NCI-H774 (cell line): ENCODE measurements around the gene RNF217.
A peak's percentile ranks its signal among the peaks of the same experiment; 100 is the strongest.
"Not testable (repeated sequence)": the region's sequence is repeated elsewhere in the genome, so short reads cannot be mapped to it uniquely, and the experiment has no call there.

ENCODE experiments used
- DNase-seq: peaks from one replicate; lab custom pipeline; 2025; lab: John Stamatoyannopoulos, UW

RNF217 gene

GRCh38 chr6:124963831-124964763 lies 1.9 kb downstream of the RNF217 start:
- no peak for DNase-seq

GRCh38 chr6:124964764-124965105 lies 2.5 kb downstream of the RNF217 start:
- DNase-seq = no peak

DNA sequence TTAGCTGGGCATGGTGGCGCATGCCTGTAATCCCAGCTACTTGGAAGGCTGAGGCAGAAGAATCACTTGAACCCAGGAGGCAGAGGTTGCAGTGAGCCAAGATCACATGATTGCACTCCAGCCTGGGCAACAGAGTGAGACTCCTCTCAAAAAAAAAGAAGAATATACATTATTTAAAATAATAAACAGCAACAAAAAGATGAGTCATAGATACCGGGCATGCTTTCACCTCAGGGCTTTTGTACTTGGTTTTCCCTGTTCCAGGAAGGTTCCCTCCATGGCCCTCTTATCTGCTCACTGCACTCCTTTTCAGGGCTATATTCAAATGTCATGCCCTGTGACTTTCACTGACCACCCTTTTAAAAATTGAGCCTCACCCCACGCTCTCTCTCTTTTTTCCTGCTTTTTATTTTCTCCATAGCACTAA lies 3.2 kb downstream of the RNF217 start:
- DNase-seq = not testable (repeated sequence)

DNA sequence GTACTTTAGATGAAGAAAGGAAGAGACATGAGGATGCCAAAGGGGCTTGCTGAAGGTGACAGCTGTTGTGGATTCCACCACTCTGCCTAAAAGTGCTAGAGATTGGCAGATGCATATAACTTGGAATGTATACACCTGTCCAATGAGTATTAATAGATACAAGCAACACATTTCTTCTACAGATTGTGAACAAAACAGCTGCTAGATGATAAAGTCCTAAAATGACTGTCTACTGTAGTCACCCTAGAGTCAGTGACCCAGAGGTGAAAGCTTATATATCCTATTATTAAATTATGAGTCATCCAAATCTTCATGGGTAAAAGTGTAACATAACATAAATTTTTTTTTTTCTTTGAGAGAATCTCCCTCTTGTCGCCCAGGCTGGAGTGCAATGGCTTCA lies 5.2 kb downstream of the RNF217 start:
- no peak for DNase-seq

DNA sequence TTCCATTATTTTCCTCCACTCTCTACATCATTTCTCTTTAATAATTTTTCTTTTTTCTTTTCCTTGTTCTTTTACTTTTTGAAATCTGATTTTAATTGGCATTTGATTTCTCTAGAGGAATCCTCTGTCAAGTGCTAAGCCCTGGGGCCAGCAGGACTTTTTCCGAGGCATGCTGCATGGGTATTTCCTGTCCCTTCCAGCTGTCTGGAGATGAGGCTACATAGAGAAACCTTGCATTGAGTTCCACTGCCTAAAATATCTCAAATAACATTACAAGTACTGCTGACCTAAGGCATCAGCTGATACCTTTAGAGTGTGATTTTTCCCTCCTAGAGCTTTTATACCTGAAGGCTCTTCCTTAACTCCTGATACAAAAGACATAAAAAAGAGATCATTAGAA lies 6.2 kb downstream of the RNF217 start:
- DNase-seq = no peak

DNA sequence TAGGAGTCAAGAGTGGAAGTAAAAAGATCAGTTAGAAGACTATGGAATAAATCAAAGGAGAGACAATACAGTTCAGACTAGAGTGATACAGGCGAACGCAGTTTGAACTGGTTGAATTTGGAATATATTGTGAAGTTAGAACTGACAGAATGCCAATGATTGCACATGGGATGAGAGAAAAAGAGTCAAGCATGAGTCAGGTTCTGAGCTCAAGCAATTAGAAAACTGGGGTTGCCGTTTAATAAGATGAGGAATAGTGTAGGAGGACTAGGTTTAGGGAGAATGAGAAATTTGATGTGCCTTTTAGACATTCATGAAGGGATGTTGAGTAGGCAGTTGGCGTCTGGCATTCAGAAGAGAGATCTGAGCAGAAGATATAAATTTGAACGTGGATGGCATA lies 8.0 kb downstream of the RNF217 start:
- DNase-seq = no peak

- DNase-seq = no peak
These were observed 8.5 kb downstream of the RNF217 start for GRCh38 chr6:124970763-124971162.

DNA sequence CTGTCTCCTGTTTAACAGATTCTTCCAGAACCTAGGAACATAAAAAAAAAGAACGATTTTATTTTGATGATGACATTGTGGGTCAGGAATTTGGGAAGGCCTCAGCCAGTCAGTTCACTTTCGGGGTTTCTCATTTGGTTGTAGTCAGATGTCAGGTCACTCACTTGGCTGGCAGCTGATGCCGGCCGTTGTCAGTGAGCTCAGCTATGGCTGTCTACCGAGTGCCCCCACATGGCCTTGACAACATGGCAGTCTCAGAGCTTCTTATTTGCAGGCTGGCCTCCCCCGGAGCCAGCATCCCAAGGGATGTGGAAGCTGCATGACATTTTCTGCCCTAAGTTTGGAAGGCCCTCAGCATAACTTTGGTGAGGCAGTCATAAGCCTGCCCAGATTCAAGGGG lies 11.5 kb downstream of the RNF217 start:
- DNase-seq = no peak

DNA sequence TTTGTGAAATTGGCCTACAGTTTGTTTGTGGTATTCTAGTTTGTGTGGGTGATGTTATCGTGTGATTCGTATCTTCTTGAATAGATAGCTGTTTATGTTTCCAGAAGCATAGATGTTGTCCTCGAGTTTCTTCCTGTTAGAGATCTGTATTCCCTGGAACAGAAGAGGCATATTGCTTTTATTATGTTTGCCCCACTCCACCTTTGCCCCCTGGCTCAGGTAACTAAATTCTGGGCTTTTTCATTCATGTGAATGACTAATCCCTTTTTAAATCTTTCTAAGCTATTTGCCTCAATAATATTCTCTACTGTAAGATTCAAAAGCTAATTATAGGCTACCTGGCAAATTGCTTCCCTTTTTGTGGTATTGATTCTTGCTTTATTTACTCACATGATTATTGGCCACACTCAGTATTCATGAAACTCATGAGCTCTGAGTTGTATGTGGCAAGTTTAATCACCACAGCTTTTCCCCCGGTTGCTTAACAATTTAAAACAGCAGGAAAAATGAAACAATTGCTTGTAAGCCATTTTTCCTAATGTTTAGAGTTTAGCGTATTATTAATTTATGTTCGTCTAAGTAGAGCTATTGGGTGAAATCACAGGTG lies 12.6 kb downstream of the RNF217 start:
- DNase-seq = peak; percentile 63

GRCh38 chr6:124977067-124977908 lies 15.1 kb downstream of the RNF217 start:
- no peak for DNase-seq

- no peak for DNase-seq
These were observed 16.4 kb downstream of the RNF217 start for GRCh38 chr6:124978451-124979293.

GRCh38 chr6:124979294-124979678 lies 17.0 kb downstream of the RNF217 start:
- DNase-seq = no peak

DNA sequence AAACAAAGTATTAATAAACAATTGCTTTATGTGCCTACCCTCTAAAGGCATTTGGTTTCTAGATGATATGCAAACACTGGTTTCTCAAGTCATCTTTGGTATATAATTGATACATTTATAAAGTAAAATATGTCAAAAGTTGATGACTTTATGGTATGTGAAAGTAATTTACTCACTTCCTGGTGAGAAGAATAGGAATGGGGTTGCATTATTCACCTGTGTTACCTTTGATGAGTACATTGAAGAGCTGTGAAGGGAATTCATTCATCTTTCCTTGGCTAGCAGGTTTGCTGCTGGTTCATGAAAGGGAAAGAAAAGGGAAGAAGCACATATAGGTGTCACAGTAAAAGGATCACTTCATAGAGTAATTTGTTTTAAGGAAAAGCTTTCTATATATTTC lies 20.4 kb downstream of the RNF217 start:
- DNase-seq = no peak

- DNase-seq = no peak
These were observed 21.3 kb downstream of the RNF217 start for GRCh38 chr6:124983383-124984083.

GRCh38 chr6:124984668-124985338 lies 22.6 kb downstream of the RNF217 start:
- DNase-seq = no peak

DNA sequence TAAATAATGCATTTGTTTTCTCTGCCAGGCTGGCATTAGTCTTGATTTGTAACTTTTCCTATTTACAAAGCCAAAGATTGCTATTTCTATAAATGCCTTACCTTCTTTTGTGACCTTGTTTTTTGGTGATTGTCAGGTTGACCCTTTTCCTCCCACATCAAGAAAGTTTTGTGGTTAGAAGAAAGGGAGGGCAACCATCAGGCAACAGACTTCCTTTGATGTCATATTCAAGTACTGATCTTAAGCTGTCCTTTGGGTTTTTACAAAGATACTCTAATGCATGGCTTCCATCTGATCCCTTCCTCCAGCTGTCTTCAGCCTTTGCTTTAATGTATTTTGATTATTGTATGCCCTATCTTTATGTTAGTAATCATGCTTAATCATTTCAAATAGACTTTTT lies 23.9 kb downstream of the RNF217 start:
- DNase-seq = no peak

DNA sequence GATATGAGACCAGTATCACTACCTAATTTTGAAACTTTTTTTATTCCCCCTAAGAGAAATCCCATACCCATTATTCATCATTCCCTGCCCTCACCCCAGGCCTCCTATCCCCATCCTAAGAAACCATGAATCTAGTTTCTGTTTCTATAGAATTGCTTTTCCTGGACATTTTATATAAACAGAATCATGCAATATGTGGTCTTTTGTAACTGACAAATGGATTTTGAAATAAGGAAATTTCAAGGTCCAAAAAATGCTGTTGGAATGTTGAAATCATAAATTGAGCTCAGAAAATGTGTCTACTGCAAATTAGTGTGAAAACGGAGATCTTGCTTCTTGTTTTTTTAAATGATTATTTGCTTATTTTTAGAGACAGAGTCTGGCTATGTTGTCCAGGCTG lies 25.1 kb downstream of the RNF217 start:
- no peak for DNase-seq

- DNase-seq = no peak
These were observed 25.9 kb downstream of the RNF217 start for GRCh38 chr6:124987999-124988591.

DNA sequence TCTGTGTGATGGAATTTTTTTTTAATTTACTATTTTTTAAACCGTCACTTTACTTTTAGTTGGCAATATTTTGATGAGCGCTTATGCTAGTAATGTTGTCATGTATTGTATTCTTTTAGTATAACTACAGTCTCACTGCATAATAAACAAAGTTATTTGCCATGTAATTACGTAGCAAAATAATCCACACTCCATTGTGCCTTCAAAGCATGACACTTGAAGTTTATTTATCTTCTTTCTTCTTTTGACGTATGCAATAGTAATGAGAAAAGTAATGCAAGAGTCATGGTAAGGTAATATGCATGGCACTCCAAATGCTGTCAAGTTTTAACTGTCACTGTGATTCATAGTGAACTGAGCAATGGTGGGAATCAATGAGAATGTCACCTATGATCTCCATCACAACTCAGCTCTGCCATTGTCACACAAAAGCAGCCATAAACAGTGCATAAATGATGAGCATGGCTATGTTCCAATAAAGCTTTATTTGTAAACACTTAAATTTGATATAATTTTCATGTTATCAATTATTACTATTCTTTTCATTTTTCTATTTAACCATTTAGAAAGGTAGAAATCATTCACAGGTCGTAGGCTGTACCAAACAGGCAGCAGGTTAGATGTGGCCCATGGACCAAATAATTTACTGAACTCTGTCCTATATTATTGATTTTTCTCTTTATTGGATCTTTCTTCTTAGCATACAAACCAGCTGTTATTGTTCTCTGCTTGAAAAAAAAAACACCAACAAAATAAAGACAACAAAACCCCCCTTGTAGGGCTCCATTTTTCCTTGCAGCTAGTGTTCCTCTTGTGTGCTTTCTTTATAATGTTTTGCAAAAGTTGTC lies 27.1 kb downstream of the RNF217 start:
- DNase-seq = peak; percentile 51
